Right lung (tissue), 10 donors: Measurements from ENCODE around the gene RAD23B. TPM values are rescaled to one million over a fixed set of nuclear protein-coding genes. Genes with fewer than 3 reads are reported as not detected.
A peak's percentile ranks its signal among the peaks of the same experiment; 100 is the strongest.
"Not testable (repeated sequence)": the region's sequence is repeated elsewhere in the genome, so short reads cannot be mapped to it uniquely, and the experiment has no call there.

Experiments used
- DNase-seq, 2 donors: peaks; one replicate each; pipeline ENCODE4 v3.0.0-alpha.2; 2013
- long read RNA-seq, 8 donors: transcript quantifications; one replicate each; lab custom pipeline, GENCODE V29; 2026
- polyA plus RNA-seq, 5 donors: library from polyadenylated mRNA; unstranded; fragments of 120-200 nt; gene quantifications; one replicate each; pipeline versions ENCODE4 v1.2.1 to v1.2.3, GENCODE V29; 2013; ENCODE audit warnings: inconsistent platforms in 1 of 5, low replicate concordance in 1 of 5; ENCODE audit not compliant: insufficient read length in 5 of 5, insufficient read depth in 1 of 5

Gene RAD23B
- polyA plus RNA-seq: 100 to 1,000 TPM; 110 to 130 (median 118) TPM
- long read RNA-seq, donor 1, full-length matches to known transcripts: 32 of 147 reads
- long read RNA-seq, donor 1, partial matches to known transcripts: 115 of 147 reads
- long read RNA-seq, donor 1, other reads (novel, unspliced or antisense): 0 of 147 reads
- long read RNA-seq, donor 2, full-length matches to known transcripts: 13 of 56 reads
- long read RNA-seq, donor 2, partial matches to known transcripts: 43 of 56 reads
- long read RNA-seq, donor 2, other reads (novel, unspliced or antisense): 0 of 56 reads
- long read RNA-seq, donor 3, full-length matches to known transcripts: 18 of 77 reads
- long read RNA-seq, donor 3, partial matches to known transcripts: 59 of 77 reads
- long read RNA-seq, donor 3, other reads (novel, unspliced or antisense): 0 of 77 reads
- long read RNA-seq, donor 4, full-length matches to known transcripts: 11 of 51 reads
- long read RNA-seq, donor 4, partial matches to known transcripts: 40 of 51 reads
- long read RNA-seq, donor 4, other reads (novel, unspliced or antisense): 0 of 51 reads
- long read RNA-seq, donor 5, full-length matches to known transcripts: 28 of 129 reads
- long read RNA-seq, donor 5, partial matches to known transcripts: 101 of 129 reads
- long read RNA-seq, donor 5, other reads (novel, unspliced or antisense): 0 of 129 reads
- long read RNA-seq, donor 6, full-length matches to known transcripts: 25 of 110 reads
- long read RNA-seq, donor 6, partial matches to known transcripts: 85 of 110 reads
- long read RNA-seq, donor 6, other reads (novel, unspliced or antisense): 0 of 110 reads
- long read RNA-seq, donor 7, full-length matches to known transcripts: 15 of 104 reads
- long read RNA-seq, donor 7, partial matches to known transcripts: 89 of 104 reads
- long read RNA-seq, donor 7, other reads (novel, unspliced or antisense): 0 of 104 reads
- long read RNA-seq, donor 8, full-length matches to known transcripts: 15 of 34 reads
- long read RNA-seq, donor 8, partial matches to known transcripts: 19 of 34 reads
- long read RNA-seq, donor 8, other reads (novel, unspliced or antisense): 0 of 34 reads

GRCh38 chr9:107282759-107283622 lies at the start of gene RAD23B:
RAD23B (plus strand) TSS chr9:107283279; CDS start chr9:107283630, 351 bp downstream.
- DNase-seq: peak; percentile 99 to 100

GRCh38 chr9:107235765-107236442 lies 47.2 kb upstream of the RAD23B start:
- no peak for DNase-seq

GRCh38 chr9:107237873-107238272 lies 45.2 kb upstream of the RAD23B start:
- DNase-seq: no peak

GRCh38 chr9:107239474-107239873 lies 43.6 kb upstream of the RAD23B start:
- DNase-seq: no peak

- DNase-seq: no peak
These were observed 42.8 kb upstream of the RAD23B start for GRCh38 chr9:107240260-107240659.

GRCh38 chr9:107242073-107243030 lies 40.7 kb upstream of the RAD23B start:
- peak in 1 of 2 donors; percentile 59 for DNase-seq

GRCh38 chr9:107243742-107244141 lies 39.3 kb upstream of the RAD23B start:
- no peak for DNase-seq

- no peak for DNase-seq
These were observed 36.5 kb upstream of the RAD23B start for GRCh38 chr9:107246259-107247254.

GRCh38 chr9:107248714-107249113 lies 34.4 kb upstream of the RAD23B start:
- no peak for DNase-seq

- no peak for DNase-seq
These were observed 33.9 kb upstream of the RAD23B start for GRCh38 chr9:107249131-107249533.

GRCh38 chr9:107249665-107250285 lies 33.3 kb upstream of the RAD23B start:
- no peak for DNase-seq

GRCh38 chr9:107251756-107252322 lies 31.2 kb upstream of the RAD23B start:
- DNase-seq: no peak

GRCh38 chr9:107258919-107259318 lies 24.2 kb upstream of the RAD23B start:
- DNase-seq: no peak

GRCh38 chr9:107259751-107260313 lies 23.2 kb upstream of the RAD23B start:
- DNase-seq: not testable (repeated sequence)

- no peak for DNase-seq
These were observed 22.5 kb upstream of the RAD23B start for GRCh38 chr9:107260437-107261081.

GRCh38 chr9:107261106-107261505 lies 22.0 kb upstream of the RAD23B start:
- no peak for DNase-seq
